ENCODE results near the gene RIPOR2. TPM values are rescaled to one million over a fixed set of nuclear protein-coding genes. Genes with fewer than 3 reads are reported as not detected.

Gene RIPOR2
- total and polyA plus RNA-seq, 10 of the 15 experiments (the other 5 are each of a cell fraction or from before 2014, with no cell fraction given): 22.2 to 48.2 (median 34.7) TPM

- no peak for TF ChIP-seq ATF2 (IDR thresholded peaks at IDR 0.05; ENCODE audit: low read length)
- TF ChIP-seq MYC (IDR thresholded peaks at IDR 0.05; ENCODE audit: insufficient read depth, insufficient read length, insufficient replicate concordance, low read length, severe bottlenecking): no peak
- no peak for TF ChIP-seq RELA (IDR thresholded peaks at IDR 0.05; ENCODE audit: borderline replicate concordance, partially characterized antibody)
- TF ChIP-seq NFXL1 (IDR thresholded peaks at IDR 0.05; ENCODE audit: borderline replicate concordance): no peak
- no peak for TF ChIP-seq ZNF207 (IDR thresholded peaks at IDR 0.05; ENCODE audit: borderline replicate concordance)
- TF ChIP-seq NRF1 (conservative IDR thresholded peaks at IDR 0.05; ENCODE audit: low read depth, low read length): no peak
These were observed 87.3 kb downstream of the RIPOR2 start (continued) for GRCh38 chr6:24848461-24848860.

GRCh38 chr6:24847402-24847801 is 88.4 kb downstream of the RIPOR2 start:
- WGBS (ENCODE audit: insufficient coverage, insufficient replicate concordance, low lambda C conversion rate, missing lambda C conversion rate): 99% methylated on average over 7 of the region's 7 CpGs
- BruUV-seq (replicated peaks): no TSS peak
- H2AFZ ChIP-seq (ENCODE audit: control insufficient read depth, low read depth, low read length): no peak overlapping the region
- H3K9ac ChIP-seq (ENCODE audit: control insufficient read depth, insufficient read depth, low read length): no peak overlapping the region
- ChIA-PET CTCF (interaction anchor here (0.8 to 2.1 kb wide), 5 partner anchors 9 to 224 kb away, joined by 3 to 8 read pairs (median 5); no protein-coding TSS in a partner anchor), SMC1A (ENCODE audit: uncharacterized antibody, unreplicated experiment) (interaction anchor here (0.9 to 3.9 kb wide), 3 partner anchors 9 to 170 kb away, joined by 3 to 16 read pairs (median 7); no protein-coding TSS in a partner anchor), RAD21 (ENCODE audit: unreplicated experiment) (no interaction called here), POLR2A (interaction anchor here (1.5 kb wide), 1 partner anchor 13 kb away, joined by 3 read pairs; no protein-coding TSS in a partner anchor)
- H3K36me3 ChIP-seq (ENCODE audit: control insufficient read depth in 2 of 2, insufficient read depth in 2 of 2, low read length in 1 of 2): peaks cover 6 to 18% of the 10 kb centered on the region in 2 experiments
- in situ Hi-C loops (cut with MboI) (no loop called here), intact Hi-C loops (cut with micrococcal nuclease; ENCODE audit: unreplicated experiment) (no loop called here)
- no peak for FAIRE-seq
- H3K4me2 ChIP-seq (ENCODE audit: control insufficient read depth, insufficient read depth): no peak overlapping the region
- H3K9me3 ChIP-seq (replicated peaks; ENCODE audit: control insufficient read depth, insufficient read depth, low read length): no peaks in the 10 kb centered on the region
- H3K27me3 ChIP-seq (replicated peaks in 1 of 2; ENCODE audit: control insufficient read depth in 2 of 2, insufficient read depth in 2 of 2, low read length in 1 of 2): no peaks in the 10 kb centered on the region
- no peak for ATAC-seq
- no peak for DNase-seq (ENCODE audit: low read depth, low spot score)
- no peaks in the 10 kb centered on the region for H4K20me1 ChIP-seq (ENCODE audit: control insufficient read depth, insufficient read depth)
- H3K4me3 ChIP-seq: no peak overlapping the region
- no peaks in the 10 kb centered on the region for H3K79me2 ChIP-seq (ENCODE audit: control insufficient read depth, insufficient read depth, low read length)
- H3K4me1 ChIP-seq (ENCODE audit: control insufficient read depth, insufficient read depth, low read length): no peaks in the 10 kb centered on the region
- H3K27ac ChIP-seq (ENCODE audit: control insufficient read depth, insufficient read depth): no peak overlapping the region
- TF ChIP-seq FOXK2 (IDR thresholded peaks at IDR 0.05): no peak
- TF ChIP-seq ZNF207 (IDR thresholded peaks at IDR 0.05; ENCODE audit: borderline replicate concordance): no peak
- no peak for TF ChIP-seq RCOR1 (conservative IDR thresholded peaks at IDR 0.05; ENCODE audit: low read depth, low read length)
- no peak for TF ChIP-seq EGR1 (IDR thresholded peaks at IDR 0.05; ENCODE audit: borderline replicate concordance in 1 of 2, low read depth in 2 of 2, low read length in 2 of 2)
- no peak for TF ChIP-seq ZBTB4 (CRISPR knock-in tag; IDR thresholded peaks at IDR 0.05)
- no peak for TF ChIP-seq RFX5 (IDR thresholded peaks at IDR 0.05; ENCODE audit: low read depth, low read length)
- no peak for TF ChIP-seq EP300 (IDR thresholded peaks at IDR 0.05; ENCODE audit: borderline replicate concordance in 1 of 2, control insufficient read depth in 1 of 2, low read depth in 2 of 2, low read length in 2 of 2)
- no peak for TF ChIP-seq ZNF592 (IDR thresholded peaks at IDR 0.05)
